Caco-2 (cell line): ENCODE results near the gene OTUD5. TPM values are rescaled to one million over a fixed set of nuclear protein-coding genes. Genes with fewer than 3 reads are reported as not detected.

ENCODE experiments used
- BruUV-seq: library from RNA; stranded (reverse); fragments of 400-500 nt; replicated peaks from 2 replicates; lab custom pipeline; 2021; lab: Mats Ljungman, UMichigan
- CTCF ChIA-PET: fragments of 300-600 bp; sonication (Branson Sonifier 250); formaldehyde crosslinking; loops from one replicate; lab custom pipeline; 2022; ENCODE audit warnings: antibody characterized with exemption; lab: Charles Lee
- POLR2A ChIA-PET: fragments of 300-600 bp; sonication (Branson Sonifier 250); formaldehyde crosslinking; loops from one replicate; lab custom pipeline; 2022; ENCODE audit warnings: antibody characterized with exemption; lab: Charles Lee
- DNase-seq, 2 experiments: peaks; one replicate each; pipeline versions ENCODE4 v3.0.0 to v3.0.0-alpha.2; 2020 to 2022
- H3K27me3 ChIP-seq: replicated peaks from 2 replicates; pipeline ENCODE4 v1.6.0; 2011; ENCODE audit warnings: low read length; ENCODE audit not compliant: control insufficient read depth, insufficient read depth
- H3K36me3 ChIP-seq: 2 replicates; pipeline ENCODE4 v1.5.1; 2011; ENCODE audit warnings: low read length; ENCODE audit not compliant: control insufficient read depth, insufficient read depth
- H3K4me1 ChIP-seq: fragments of 250-450 bp; sonication (Bioruptor Pico); 2 replicates; pipeline ENCODE4 v1.5.1; 2020; ENCODE audit warnings: mild to moderate bottlenecking
- H3K4me3 ChIP-seq: 2 replicates; pipeline ENCODE4 v1.5.1; 2011; ENCODE audit warnings: low read depth, mild to moderate bottlenecking, control low read depth, low read length
- H3K9me3 ChIP-seq: fragments of 250-450 bp; sonication (Bioruptor Pico); 2 replicates; pipeline ENCODE4 v1.5.1; 2020; ENCODE audit warnings: mild to moderate bottlenecking, moderate library complexity
- H3K27ac Mint-ChIP-seq: one replicate; pipeline ENCODE4 v1.8.0; 2022; ENCODE audit warnings: mixed read lengths; ENCODE audit not compliant: unreplicated experiment
- H3K27me3 Mint-ChIP-seq: one replicate; pipeline ENCODE4 v1.8.0; 2022; ENCODE audit warnings: mixed read lengths; ENCODE audit not compliant: insufficient read depth, unreplicated experiment
- H3K36me3 Mint-ChIP-seq: one replicate; pipeline ENCODE4 v1.8.0; 2022; ENCODE audit warnings: mild to moderate bottlenecking, mixed read lengths; ENCODE audit not compliant: insufficient read depth, unreplicated experiment
- H3K4me1 Mint-ChIP-seq: one replicate; pipeline ENCODE4 v1.8.0; 2022; ENCODE audit warnings: low read depth, mixed read lengths; ENCODE audit not compliant: unreplicated experiment
- H3K4me3 Mint-ChIP-seq: one replicate; pipeline ENCODE4 v1.8.0; 2022; ENCODE audit warnings: mild to moderate bottlenecking, moderate library complexity, mixed read lengths; ENCODE audit not compliant: unreplicated experiment
- H3K9me3 Mint-ChIP-seq: one replicate; pipeline ENCODE4 v1.8.0; 2022; ENCODE audit warnings: mixed read lengths; ENCODE audit not compliant: unreplicated experiment
- intact Hi-C: fragments of 100-400 bp; cut with micrococcal nuclease; formaldehyde crosslinking; loops from one replicate; pipeline ENCODE4 v1.10.0; 2022; ENCODE audit not compliant: unreplicated experiment
- total RNA-seq: library from RNA; stranded (reverse); gene quantifications from 2 replicates; pipeline ENCODE4 v1.2.3, GENCODE V29; 2022
- TF ChIP-seq, protein P1 (sequence below), 2 experiments: fragments of 200-600 bp in 1 of 2; IDR thresholded peaks; 1 replicate in 1 of 2; 2 replicates in 1 of 2; pipeline versions ENCODE4 v1.5.1 to v1.8.0; 2011 to 2022; ENCODE audit warnings: antibody characterized with exemption in 1 of 2, control low read depth in 1 of 2, inconsistent platforms in 1 of 2, low read depth in 1 of 2, low read length in 1 of 2, mild to moderate bottlenecking in 1 of 2, moderate library complexity in 1 of 2; ENCODE audit not compliant: insufficient read depth in 1 of 2, severe bottlenecking in 1 of 2, unreplicated experiment in 1 of 2

The OTUD5 gene
- total RNA-seq, 1 experiment from 2014 or later: 40.6 TPM

DNA sequence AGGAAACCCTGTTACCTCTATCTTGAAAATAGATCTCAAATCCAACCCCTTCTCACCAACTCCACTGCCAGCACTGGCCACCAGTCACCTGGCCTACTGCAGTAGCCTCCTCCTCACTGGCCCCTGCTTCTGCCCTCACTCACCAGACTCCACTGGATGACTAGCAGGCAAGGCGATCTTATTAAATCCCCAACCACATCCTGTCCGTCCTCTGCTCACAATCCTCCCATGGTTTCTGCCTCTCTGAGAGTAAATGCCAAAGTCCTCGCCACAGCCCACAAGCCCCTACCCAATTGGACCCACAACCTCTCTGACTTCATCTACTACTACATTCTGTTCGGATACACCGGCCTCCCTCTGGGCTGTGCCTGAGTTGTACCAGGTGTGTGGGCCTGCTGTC is 33.1 kb downstream of the OTUD5 start:
- DNase-seq: no peak
- H3K4me3 ChIP-seq: no peak overlapping the region
- Mint-ChIP-seq H3K4me1 (peaks cover 7% of the 10 kb centered on the region), H3K27ac (peak overlapping the region; percentile 23), H3K4me3 (no peak overlapping the region), H3K36me3 (peaks cover 15% of the 10 kb centered on the region), H3K9me3 (no peaks in the 10 kb centered on the region), H3K27me3 (no peaks in the 10 kb centered on the region)
- ChIA-PET POLR2A (no interaction called here), CTCF (no interaction called here)
- no TSS peak for BruUV-seq
- no peaks in the 10 kb centered on the region; the same call in 1 of the 2 replicates for H3K36me3 ChIP-seq
- H3K27me3 ChIP-seq: no peaks in the 10 kb centered on the region
- H3K9me3 ChIP-seq: no peaks in the 10 kb centered on the region
- TF ChIP-seq, protein P1, sequence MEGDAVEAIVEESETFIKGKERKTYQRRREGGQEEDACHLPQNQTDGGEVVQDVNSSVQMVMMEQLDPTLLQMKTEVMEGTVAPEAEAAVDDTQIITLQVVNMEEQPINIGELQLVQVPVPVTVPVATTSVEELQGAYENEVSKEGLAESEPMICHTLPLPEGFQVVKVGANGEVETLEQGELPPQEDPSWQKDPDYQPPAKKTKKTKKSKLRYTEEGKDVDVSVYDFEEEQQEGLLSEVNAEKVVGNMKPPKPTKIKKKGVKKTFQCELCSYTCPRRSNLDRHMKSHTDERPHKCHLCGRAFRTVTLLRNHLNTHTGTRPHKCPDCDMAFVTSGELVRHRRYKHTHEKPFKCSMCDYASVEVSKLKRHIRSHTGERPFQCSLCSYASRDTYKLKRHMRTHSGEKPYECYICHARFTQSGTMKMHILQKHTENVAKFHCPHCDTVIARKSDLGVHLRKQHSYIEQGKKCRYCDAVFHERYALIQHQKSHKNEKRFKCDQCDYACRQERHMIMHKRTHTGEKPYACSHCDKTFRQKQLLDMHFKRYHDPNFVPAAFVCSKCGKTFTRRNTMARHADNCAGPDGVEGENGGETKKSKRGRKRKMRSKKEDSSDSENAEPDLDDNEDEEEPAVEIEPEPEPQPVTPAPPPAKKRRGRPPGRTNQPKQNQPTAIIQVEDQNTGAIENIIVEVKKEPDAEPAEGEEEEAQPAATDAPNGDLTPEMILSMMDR (IDR thresholded peaks at IDR 0.05; ENCODE audit: insufficient read depth in 1 of 2, low read depth in 1 of 2, low read length in 1 of 2, severe bottlenecking in 1 of 2, unreplicated experiment in 1 of 2): no peak
- intact Hi-C loops: no loop called here
- H3K4me1 ChIP-seq: no peaks in the 10 kb centered on the region

DNA sequence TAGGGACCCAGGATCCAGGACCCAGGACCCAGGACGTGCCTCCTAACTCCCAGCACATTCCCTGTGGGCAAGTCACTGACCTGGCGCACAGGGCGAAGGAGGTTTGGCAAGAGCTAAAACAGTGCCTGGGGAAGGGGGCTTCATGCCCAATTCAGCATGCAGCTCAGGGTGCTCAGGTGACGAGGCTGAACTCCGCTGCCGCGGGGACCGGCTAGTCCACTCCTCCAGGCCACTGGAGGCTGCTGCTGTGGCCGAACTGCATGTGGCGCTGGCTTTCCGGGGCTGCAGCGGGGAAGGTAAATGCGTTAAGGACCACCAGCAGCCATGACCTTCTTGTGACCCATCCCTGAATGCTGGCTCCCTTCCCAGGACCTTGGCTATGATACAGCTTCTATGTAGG is 33.6 kb downstream of the OTUD5 start:
- ChIA-PET CTCF (no interaction called here), POLR2A (no interaction called here)
- DNase-seq: no peak
- Mint-ChIP-seq H3K9me3 (no peaks in the 10 kb centered on the region), H3K27ac (peak overlapping the region; percentile 23), H3K27me3 (no peaks in the 10 kb centered on the region), H3K36me3 (peaks cover 19% of the 10 kb centered on the region), H3K4me3 (no peak overlapping the region), H3K4me1 (peaks cover 7% of the 10 kb centered on the region)
- Histone ChIP-seq H3K36me3 (no peaks in the 10 kb centered on the region; the same call in 1 of the 2 replicates), H3K27me3 (no peaks in the 10 kb centered on the region), H3K4me3 (no peak overlapping the region), H3K9me3 (no peaks in the 10 kb centered on the region), H3K4me1 (no peaks in the 10 kb centered on the region)
- intact Hi-C loops: no loop called here
- TF ChIP-seq, protein P1 (IDR thresholded peaks at IDR 0.05; ENCODE audit: insufficient read depth in 1 of 2, low read depth in 1 of 2, low read length in 1 of 2, severe bottlenecking in 1 of 2, unreplicated experiment in 1 of 2): no peak
- no TSS peak for BruUV-seq

DNA sequence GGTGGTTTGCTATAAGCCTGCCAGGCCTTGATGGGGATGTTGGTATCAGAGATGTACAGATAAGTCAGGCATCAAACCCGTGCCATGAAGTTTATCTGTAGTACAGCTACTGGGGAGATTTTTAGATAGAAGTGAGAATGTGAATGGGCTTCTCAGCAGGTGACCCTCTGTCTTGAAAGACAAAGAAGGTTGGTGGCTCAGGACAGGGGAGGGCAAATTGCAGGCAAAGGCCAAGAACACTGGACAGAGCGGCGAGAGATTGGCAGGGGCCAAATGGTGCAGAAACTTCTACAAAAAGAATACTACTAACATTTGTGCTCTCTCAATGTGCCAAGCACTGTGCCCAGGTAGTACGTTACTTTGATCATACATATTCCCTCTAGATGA is 36.7 kb downstream of the OTUD5 start:
- Histone ChIP-seq H3K27me3 (no peaks in the 10 kb centered on the region), H3K4me1 (peaks cover 3% of the 10 kb centered on the region; the same call in 1 of the 2 replicates), H3K9me3 (no peaks in the 10 kb centered on the region), H3K4me3 (no peak overlapping the region), H3K36me3 (no peaks in the 10 kb centered on the region; the same call in 1 of the 2 replicates)
- Mint-ChIP-seq H3K9me3 (no peaks in the 10 kb centered on the region), H3K27me3 (no peaks in the 10 kb centered on the region), H3K27ac (peak overlapping the region; percentile 90), H3K4me3 (no peak overlapping the region), H3K36me3 (peaks cover 42% of the 10 kb centered on the region), H3K4me1 (peaks cover 19% of the 10 kb centered on the region)
- ChIA-PET POLR2A (no interaction called here), CTCF (no interaction called here)
- DNase-seq: no peak
- intact Hi-C loops: no loop called here
- TF ChIP-seq, protein P1 (IDR thresholded peaks at IDR 0.05; ENCODE audit: insufficient read depth in 1 of 2, low read depth in 1 of 2, low read length in 1 of 2, severe bottlenecking in 1 of 2, unreplicated experiment in 1 of 2): no peak
- BruUV-seq: no TSS peak
